GM21515 (cell line): ENCODE results near the gene NAA40.
A peak's percentile ranks its signal among the peaks of the same experiment; 100 is the strongest.

Experiments
- ATAC-seq: cut with Tn5 transposase; IDR thresholded peaks from one replicate; pipeline ENCODE4 v1.9.1; 2021; ENCODE audit not compliant: unreplicated experiment

NAA40 gene

DNA sequence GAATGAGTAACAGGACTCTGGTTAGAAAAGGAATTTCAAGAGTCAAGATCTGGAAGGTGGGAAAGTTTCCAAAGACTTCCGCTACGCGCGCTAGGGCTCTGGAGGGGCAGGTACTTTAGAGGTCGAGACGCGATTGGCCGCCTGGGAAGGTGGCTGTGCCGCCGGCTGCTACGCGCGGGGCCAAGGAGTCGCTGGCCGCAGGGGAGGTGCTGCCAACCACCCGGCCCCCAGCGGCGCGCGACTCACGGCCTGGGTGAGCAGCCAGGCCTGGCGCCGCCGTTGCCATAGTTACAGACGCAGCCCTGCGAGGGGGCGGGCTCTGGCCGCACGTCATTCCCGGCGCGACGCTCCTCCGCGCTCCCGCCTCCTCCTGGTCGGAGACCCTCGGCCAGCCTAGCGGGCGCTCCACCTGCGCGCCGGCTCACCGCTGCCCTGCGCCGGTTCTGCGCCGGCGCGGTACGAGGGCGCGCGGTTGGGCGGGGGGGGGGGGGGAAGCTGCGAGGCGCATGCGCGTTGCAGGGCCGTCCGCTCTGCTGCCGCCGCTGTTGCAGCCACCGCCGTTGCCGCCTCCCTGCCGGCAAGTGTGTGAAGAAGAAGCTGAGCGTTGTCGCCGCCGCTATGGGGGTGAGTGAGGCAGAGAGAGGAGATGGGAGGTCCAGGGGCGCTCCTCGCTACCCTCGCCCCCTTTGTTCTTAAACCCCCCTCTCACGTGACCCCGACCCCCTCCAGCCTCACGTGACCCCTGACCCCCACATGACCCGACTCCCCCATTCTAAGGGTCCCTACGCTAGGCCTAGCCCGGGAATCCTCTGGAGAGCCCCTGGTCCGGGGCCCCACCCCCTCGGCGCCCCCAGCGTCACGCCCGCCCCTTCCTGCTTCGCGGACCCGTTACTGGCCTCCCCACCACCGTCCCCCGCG, at the start of gene NAA40:
Gene NAA40 (plus strand): TSS at position 524 of the 918 bp plus-strand sequence. CDS start 95 bp downstream, at position 619.
- peak; percentile 87 for ATAC-seq

DNA sequence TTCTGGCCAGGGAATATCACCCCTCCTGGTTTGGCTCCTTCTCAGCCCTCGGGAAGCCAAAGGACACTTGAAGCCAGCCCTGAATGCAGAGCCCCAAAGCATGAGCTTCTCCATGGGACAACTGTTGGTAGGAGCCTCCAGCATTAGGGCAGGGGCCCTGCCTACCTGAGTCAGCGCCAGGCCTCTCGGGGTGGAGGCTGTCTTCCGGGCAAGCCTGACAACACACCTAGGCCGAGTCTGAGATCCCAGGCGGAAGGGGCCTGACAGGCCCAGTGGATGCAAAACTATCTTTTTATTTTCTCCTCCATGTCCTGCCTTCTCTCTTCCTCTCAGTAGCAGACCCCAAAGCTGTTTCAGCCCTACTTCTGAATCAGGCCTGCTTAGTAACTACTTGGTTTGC, 49.5 kb upstream of the NAA40 start:
- ATAC-seq: no peak

DNA sequence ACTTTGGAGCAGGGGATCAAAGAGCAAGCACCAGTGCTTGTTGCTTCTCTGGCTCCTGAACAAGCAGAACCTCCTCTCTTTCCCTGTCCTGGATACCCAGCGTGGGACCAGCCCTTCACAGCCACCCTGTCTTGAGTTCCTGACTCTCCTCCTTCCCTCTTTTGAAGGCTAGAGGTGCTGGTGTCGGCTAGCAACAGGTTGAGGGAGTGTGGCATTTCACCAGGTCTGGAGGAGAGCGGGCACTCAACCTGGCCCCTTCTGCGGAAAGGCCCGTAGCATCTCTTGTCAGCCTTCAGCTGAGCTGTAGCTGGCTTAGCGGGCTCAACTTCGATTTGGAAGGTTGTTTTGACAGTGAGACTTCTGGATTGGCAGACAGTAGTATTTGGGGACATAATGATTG, 48.4 kb upstream of the NAA40 start:
- no peak for ATAC-seq

DNA sequence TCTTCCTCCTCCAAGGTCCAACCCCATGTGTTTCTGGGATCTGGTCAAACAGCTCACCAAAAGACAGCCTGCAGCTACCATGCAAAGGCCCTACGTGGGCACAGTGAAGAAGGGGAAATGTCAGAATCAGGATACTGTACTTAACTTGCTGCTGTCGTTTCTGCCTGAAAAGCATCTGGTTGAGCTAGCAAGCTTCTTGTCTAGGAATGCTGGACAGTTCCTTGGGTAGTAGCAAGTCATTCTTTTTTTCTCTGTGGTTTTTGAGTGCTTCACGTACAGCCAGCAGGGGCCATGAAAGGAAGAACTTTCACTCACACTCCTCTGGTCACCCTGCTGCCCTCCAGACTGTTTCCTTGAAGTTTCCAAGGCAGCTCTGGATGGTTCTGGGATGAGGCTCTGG, 46.6 kb upstream of the NAA40 start:
- no peak for ATAC-seq

DNA sequence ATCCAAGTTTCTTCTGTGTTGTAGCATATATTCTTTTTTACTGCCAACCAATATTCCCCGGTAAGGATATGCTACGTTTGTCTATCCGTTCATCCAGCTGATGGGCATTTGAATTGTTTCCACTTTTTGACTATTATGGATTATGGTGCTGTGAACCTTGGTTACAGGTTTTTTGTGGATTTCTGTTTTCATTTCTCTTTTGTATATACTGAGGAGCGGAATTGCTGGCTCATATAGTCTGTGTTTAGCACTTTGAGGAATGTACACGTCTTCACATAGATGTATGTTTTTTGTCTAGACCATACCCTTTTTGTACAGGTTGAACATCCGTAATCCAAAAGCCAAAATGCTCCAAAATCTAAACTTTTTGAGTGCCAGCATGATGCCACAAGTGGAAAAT, 45.4 kb upstream of the NAA40 start:
- no peak for ATAC-seq

DNA sequence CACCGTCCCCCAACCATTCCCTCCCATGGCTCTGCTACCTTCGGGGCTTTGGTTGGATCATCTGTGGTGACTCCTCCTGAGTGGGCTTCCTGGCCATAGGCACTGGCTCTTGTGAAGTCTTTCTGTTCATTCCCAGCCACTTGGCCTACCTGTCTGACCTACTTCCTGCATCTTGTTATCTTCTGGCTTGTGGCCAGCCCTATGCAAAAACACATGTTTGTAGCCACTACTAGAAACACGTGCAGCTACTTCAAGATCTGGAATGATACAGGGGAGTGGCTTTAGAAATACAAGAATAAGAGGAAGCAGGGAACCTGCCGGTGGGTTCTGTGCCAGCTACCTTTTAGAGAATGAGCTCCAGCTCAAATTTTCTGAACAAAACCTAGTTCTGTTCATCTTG, 42.7 kb upstream of the NAA40 start:
- ATAC-seq: no peak

DNA sequence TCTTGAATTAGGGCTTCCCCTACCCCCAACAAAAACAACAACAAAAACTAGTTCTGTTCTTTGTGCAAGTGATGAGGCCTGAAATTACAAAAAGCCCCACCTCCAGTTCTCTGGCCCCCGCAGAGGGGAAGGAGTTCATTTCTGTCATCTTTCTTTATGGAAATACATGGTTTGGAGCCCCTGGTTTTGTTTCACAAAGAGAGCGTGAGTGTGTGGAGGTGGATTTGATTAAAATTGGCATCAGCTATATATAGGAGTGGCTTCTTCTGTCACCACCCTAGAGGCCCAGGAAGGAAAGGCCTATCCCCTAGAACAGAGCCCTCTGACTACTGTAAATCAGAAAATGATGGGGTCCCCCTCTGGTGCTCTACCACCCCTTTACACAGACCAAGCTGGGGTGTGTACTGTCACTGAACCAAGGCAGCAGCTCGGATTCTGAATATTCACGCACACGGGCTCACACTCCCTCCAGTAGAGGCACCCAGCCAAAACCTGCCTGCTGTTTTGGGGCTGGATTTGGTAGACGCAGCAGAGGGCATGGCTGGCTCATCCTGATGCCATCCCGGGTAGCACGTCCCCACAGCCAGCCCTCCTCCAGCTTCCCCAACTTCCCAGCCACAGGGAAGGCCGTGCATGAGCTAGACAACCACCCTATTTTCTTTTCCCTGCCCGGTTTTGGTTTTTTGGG, 41.2 kb upstream of the NAA40 start:
- no peak for ATAC-seq

DNA sequence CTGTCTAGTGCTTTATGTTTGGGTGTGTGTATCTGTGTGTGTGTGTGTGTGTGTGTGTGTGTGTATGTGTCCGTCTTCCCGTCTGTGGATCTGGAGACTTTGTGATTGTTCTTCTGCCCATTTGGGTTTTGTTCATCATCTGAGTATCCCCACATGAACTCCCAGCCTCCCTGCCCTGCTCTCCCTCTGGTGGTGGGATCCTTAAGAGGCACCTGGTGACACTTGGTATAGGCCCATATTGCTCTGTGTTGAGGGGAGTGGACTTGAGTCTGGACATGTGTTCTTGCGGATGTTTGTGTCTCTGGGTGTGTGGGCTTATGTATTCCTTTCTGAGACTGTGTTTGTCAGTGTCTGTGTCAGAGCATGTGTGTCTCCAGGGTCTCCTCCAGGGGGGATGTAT, 37.1 kb upstream of the NAA40 start:
- no peak for ATAC-seq

DNA sequence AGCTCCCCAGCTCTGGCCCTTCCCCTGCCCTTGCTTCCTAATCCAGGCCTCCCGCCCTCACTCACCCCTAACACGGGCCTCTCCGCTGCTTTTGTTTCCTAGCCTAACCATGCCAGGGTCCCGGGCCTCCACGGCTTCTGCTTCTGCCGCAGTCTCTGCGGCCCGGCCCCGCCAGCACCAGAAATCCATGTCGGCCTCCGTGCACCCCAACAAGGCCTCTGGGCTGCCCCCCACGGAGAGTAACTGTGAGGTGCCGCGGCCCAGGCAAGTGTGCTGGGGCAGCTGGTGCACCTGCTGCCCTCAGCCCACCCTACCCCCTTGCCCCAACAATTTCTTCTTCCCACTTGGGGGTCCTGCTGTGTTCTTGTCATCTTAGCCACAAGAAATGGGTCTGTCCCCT, 34.9 kb upstream of the NAA40 start:
- ATAC-seq: no peak

DNA sequence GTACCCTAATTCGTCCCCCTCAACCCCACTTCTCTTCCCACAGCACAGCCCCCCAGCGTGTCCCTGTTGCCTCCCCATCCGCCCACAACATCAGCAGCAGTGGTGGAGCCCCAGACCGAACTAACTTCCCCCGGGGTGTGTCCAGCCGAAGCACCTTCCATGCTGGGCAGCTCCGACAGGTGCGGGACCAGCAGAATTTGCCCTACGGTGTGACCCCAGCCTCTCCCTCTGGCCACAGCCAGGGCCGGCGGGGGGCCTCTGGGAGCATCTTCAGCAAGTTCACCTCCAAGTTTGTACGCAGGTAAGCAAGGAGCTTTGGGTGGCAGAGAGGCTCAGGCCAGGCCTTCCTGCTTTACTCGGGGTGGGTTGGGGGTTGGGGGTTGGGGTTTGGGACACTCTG, 34.1 kb upstream of the NAA40 start:
- ATAC-seq: no peak

DNA sequence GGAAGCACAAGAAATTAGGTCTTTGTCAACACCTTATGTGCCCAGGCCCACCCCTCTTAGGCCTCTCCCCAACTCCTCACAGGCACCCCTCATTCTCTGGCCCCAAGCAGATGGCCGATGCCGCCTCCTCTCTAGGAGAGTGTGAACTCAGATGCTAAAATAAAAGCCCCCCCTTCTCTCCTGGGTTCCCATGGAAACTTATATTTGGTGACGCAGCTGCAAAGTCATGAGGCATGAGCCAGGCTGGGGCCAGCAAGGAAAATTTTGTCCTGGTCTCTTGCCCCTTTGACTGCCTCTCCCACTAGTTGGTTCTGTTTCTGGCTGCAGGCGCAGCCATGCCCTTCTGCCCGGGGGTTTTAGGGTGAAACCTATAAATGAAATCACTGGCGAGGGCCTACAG, 33.6 kb upstream of the NAA40 start:
- no peak for ATAC-seq

DNA sequence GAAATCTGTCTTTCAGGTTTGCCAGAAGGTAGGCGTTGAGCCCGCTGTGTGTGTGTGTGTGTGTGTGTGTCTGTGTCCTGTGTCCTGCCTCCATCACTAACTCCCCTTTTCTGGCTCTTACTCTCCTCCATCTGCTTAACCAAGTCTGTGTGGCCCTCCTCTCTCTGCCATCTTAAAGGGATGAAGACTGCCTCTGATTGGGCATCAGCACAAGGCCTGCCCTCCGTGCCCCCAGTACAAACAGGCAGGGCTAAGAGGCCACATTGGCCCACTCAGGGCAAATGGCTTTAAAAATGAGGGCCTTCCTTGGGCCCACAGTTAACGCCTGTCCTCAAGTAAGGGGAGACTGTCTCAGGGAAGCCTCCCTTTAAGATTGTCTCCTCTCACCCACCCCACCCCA, 32.7 kb upstream of the NAA40 start:
- no peak for ATAC-seq

DNA sequence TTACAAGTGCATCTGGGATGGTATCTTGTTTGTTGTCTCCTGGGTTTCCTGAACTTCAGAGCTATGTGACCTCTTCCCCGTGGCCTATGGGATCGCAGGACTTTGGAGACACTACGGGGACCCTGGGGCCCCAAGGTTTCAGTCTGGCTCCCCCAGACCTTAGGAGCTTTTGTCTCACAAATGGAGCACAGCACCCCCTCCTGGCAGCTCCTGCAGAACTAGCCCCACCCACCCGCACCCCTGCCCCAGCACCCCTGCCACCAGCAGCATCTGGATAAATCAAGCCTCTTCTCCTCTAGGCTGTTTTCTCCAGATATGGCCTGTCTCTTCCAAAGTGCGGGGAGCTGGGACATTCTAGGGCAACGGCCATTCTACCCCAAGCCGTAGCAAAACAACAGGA, 32.2 kb upstream of the NAA40 start:
- ATAC-seq: no peak

DNA sequence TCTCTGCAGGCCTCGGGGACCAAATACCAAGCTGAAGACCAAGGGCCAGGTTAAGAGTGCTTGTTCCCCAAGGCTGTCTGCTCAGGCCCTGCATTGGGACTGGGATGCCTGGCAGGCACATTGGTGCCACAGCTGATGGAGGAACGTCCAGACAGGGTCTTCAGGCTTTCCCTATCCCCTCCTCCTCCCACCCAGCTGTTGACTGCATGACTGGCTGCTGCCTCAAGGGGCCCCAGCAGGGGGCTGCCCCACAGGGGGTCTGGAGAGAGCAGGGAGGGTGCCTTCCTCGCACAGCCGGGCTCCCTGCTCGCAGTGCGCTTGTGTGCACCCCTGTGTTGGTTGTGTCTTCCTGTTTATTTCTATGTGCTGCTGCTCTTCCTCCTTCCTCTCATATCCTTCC, 31.7 kb upstream of the NAA40 start:
- ATAC-seq: no peak

DNA sequence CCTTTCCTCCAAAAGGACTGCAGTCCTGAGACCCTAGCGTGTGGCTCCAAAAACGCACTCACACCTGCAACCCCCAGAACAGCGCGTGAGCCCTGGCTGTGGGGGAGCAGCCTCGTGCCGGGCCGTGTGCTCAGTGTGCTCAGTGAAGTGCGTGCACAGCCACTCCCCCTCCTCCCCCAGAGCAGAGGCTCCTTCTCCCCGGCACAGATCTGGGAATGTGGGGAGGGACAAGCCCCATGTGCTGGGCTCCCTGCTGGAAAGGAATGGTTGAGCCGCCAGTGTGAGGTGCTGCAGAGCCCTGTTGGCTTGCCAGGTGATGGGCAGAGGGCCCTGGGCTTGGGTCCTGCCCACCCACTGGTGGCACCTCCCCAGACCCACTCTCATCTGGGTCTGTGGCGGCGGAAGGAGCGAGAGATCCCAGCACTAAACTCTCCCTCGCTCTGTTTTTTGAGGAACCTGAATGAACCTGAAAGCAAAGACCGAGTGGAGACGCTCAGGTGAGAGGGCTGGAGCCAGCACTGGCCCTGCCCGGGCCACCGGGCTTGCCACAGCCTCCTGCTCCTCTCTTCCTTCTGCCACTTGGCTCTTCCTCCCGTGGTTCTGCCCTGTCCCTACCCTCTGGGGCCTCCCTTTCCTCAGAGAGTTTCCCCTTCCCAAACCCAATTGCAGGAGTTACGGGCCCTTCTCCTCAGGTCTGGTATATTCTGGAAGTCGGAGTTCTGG, 30.8 kb upstream of the NAA40 start:
- ATAC-seq: no peak

DNA sequence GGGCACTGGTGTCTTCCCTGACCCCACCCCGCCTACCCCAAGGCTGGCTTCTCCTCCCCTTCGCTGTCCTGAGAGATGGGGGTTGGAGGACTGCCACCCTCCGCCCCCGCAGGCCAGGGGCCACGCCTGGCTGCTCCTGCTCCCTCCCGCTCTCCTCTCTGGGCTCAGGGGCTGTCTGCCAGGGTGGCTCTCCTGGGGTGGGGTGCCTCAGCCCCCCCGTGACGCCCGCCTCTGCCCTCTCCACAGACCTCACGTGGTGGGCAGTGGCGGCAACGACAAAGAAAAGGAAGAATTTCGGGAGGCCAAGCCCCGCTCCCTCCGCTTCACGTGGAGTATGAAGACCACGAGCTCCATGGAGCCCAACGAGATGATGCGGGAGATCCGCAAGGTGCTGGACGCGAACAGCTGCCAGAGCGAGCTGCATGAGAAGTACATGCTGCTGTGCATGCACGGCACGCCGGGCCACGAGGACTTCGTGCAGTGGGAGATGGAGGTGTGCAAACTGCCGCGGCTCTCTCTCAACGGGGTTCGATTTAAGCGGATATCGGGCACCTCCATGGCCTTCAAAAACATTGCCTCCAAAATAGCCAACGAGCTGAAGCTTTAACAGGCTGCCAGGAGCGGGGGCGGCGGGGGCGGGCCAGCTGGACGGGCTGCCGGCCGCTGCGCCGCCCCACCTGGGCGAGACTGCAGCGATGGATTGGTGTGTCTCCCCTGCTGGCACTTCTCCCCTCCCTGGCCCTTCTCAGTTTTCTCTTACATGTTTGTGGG, 30.0 kb upstream of the NAA40 start:
- no peak for ATAC-seq

DNA sequence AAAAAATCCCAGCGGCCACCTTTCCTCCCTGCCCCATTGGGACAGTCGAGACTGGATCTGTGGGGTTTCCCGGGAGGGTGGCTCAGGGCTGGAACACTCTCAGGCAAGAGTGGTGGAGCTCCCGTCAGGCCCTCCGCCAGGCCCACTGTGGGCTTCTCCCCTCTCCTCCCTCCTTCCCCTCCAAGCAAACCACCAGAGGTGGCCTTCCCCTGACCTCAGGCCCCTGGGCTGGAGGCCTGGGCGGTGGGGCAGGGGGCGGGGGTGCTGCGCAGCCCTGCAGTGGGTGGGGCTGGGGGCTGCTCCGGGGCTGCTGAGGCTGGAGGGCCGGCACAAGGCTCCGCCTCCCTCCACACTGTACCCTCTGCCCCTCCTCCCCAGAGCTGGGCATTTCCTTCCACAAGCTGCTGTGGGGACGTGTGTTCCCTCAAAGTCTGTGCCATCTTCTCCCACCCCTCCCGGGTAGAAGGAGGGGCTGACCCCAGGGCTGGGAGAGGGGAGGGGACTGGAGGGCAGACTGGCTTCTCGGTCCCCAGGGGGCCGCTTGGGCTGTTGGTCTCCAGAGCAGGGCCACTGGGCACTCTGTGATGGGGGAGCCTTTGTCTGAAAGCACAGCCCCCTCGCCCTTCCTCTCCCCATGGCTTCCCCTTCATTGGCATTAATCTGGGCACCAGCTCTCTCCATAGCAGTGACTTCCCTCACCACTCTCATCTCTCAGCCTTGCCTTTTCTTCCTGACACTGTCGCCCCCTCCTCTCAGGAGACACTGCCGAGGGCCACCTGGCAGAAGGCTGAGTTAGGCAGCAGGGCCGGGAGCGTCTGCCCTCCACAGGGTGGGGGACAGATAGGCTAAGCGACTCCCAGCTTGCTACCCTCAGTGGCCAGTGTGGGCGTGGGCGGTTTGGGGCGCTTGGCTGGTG, 29.0 kb upstream of the NAA40 start:
- ATAC-seq: no peak

DNA sequence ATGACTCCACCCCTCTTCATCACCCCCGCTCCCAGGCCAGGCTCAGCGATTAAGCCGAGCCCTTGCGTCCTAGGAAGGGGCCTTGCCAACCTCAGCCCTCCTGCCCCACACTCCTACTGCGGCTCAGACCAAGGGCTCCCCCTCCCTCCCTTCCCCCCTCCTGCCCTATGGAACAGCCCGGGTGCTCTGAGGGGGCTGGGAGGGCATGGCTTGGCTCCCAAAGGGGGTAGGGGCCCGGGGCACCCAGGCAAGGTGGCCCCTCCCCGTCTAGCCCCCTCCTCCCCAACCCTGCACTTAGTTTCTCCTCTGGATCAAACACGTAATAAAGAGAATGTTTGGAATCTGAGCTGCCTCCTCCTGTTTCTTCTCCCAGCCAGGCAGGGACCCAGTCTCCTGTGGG, 28.1 kb upstream of the NAA40 start:
- ATAC-seq: no peak

DNA sequence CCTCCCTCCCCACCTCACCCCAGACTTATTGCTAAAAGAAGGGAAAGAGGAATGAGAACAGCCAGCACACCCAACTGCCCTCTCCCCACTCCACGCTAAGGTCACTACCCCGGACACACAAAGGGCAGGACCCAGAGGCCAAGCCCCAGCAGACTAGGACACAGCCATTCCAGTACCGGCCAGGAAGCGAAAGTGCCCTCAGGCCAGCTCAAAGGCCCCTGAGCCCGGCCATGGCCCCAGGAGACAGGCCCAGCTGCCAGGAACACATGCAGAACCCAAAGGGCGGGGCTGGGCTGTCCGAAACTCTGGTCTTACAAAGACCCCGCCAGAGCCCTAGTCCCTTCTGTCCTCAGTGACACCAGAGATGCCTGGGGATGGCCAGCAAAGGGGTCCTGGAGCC, 27.4 kb upstream of the NAA40 start:
- ATAC-seq: no peak

DNA sequence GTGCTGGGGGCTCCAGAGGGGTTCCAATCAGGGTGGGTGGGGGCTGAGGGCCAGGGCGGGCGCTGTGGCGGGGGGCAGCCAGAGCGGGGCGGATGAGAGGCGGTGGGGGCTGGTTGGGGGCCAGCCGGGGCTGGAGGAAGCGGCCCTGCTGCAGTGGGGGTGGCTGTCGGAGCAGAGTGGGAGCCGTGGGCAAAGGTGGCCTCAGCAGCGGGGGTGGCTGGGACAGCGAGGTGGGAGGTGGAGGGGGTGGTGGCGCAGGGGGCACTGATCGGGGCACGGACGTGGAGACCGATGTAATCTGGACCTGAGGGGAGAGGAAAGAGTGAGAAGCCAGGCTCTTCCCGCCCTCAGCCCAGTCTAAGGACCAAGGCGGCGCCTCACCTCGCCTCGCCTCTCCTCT, 26.9 kb upstream of the NAA40 start:
- no peak for ATAC-seq
